Measurements from ENCODE around the gene CREB5.

The CREB5 gene

DNA sequence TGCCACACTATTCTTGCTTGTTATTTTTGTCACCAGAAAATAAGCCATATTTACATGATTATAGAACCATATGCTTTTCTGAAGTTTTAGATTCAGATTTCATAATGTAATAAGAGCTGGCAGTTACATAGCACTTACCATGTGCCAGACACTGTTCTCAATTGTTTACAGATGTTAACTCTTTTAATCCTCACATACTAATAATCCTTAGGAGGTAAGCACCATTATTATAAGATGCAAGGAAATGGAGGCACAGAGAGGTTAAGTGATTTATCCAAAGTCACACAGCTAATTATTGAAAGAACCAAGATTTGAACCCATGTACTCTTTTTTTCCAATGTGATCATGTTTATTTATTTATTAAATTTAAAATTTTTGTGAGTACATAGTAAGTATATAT lies 57.2 kb downstream of the CREB5 start:
- no peaks in the 10 kb centered on the region for H3K4me1 ChIP-seq (ENCODE audit: insufficient read depth, poor library complexity, severe bottlenecking)

GRCh38 chr7:28470344-28470743 lies 58.0 kb downstream of the CREB5 start:
- Histone ChIP-seq H3K27ac (ENCODE audit: poor library complexity, severe bottlenecking) (no peak overlapping the region), H3K9me3 (ENCODE audit: severe bottlenecking) (no peaks in the 10 kb centered on the region), H3K36me3 (ENCODE audit: low read depth) (no peaks in the 10 kb centered on the region), H3K4me1 (ENCODE audit: insufficient read depth, poor library complexity, severe bottlenecking) (no peaks in the 10 kb centered on the region), H3K27me3 (ENCODE audit: insufficient read depth, poor library complexity, severe bottlenecking) (no peaks in the 10 kb centered on the region), H3K4me3 (ENCODE audit: severe bottlenecking) (no peak overlapping the region)
- DNase-seq (ENCODE audit: low spot score) (no peak), ATAC-seq (ENCODE audit: low read depth) (no peak)
- TF ChIP-seq CTCF (IDR thresholded peaks at IDR 0.05; ENCODE audit: poor library complexity, severe bottlenecking) = no peak

More for the DNA sequence above, 57.2 kb downstream of the CREB5 start:
- ATAC-seq (ENCODE audit: low read depth) (no peak), DNase-seq (ENCODE audit: low spot score) (no peak)
- no peak for TF ChIP-seq CTCF (IDR thresholded peaks at IDR 0.05; ENCODE audit: poor library complexity, severe bottlenecking)
- H3K9me3 ChIP-seq (ENCODE audit: severe bottlenecking) = no peaks in the 10 kb centered on the region
- no peak overlapping the region for H3K4me3 ChIP-seq (ENCODE audit: severe bottlenecking)
- H3K27ac ChIP-seq (ENCODE audit: poor library complexity, severe bottlenecking) = no peak overlapping the region
- H3K36me3 ChIP-seq (ENCODE audit: low read depth) = no peaks in the 10 kb centered on the region
- H3K27me3 ChIP-seq (ENCODE audit: insufficient read depth, poor library complexity, severe bottlenecking) = no peaks in the 10 kb centered on the region

GRCh38 chr7:28472332-28472731 lies 60.0 kb downstream of the CREB5 start:
- Histone ChIP-seq H3K4me1 (ENCODE audit: insufficient read depth, poor library complexity, severe bottlenecking) (no peaks in the 10 kb centered on the region), H3K36me3 (ENCODE audit: low read depth) (no peaks in the 10 kb centered on the region), H3K9me3 (ENCODE audit: severe bottlenecking) (no peaks in the 10 kb centered on the region), H3K27ac (ENCODE audit: poor library complexity, severe bottlenecking) (no peak overlapping the region), H3K4me3 (ENCODE audit: severe bottlenecking) (no peak overlapping the region), H3K27me3 (ENCODE audit: insufficient read depth, poor library complexity, severe bottlenecking) (no peaks in the 10 kb centered on the region)
- DNase-seq (ENCODE audit: low spot score) (no peak), ATAC-seq (ENCODE audit: low read depth) (no peak)
- TF ChIP-seq CTCF (IDR thresholded peaks at IDR 0.05; ENCODE audit: poor library complexity, severe bottlenecking) = no peak

- DNase-seq (ENCODE audit: low spot score) = no peak
- ATAC-seq (ENCODE audit: low read depth) = no peak
- Histone ChIP-seq H3K36me3 (ENCODE audit: low read depth) (no peaks in the 10 kb centered on the region), H3K27me3 (ENCODE audit: insufficient read depth, poor library complexity, severe bottlenecking) (no peaks in the 10 kb centered on the region), H3K9me3 (ENCODE audit: severe bottlenecking) (no peaks in the 10 kb centered on the region), H3K4me1 (ENCODE audit: insufficient read depth, poor library complexity, severe bottlenecking) (no peaks in the 10 kb centered on the region), H3K27ac (ENCODE audit: poor library complexity, severe bottlenecking) (no peak overlapping the region), H3K4me3 (ENCODE audit: severe bottlenecking) (no peak overlapping the region)
- TF ChIP-seq CTCF (IDR thresholded peaks at IDR 0.05; ENCODE audit: poor library complexity, severe bottlenecking) = no peak
These were observed 61.4 kb downstream of the CREB5 start for GRCh38 chr7:28473571-28474281.

GRCh38 chr7:28474282-28474638 lies 61.9 kb downstream of the CREB5 start:
- ATAC-seq (ENCODE audit: low read depth) (no peak), DNase-seq (ENCODE audit: low spot score) (no peak)
- H3K27me3 ChIP-seq (ENCODE audit: insufficient read depth, poor library complexity, severe bottlenecking) = no peaks in the 10 kb centered on the region
- no peak overlapping the region for H3K27ac ChIP-seq (ENCODE audit: poor library complexity, severe bottlenecking)
- no peaks in the 10 kb centered on the region for H3K36me3 ChIP-seq (ENCODE audit: low read depth)
- H3K4me3 ChIP-seq (ENCODE audit: severe bottlenecking) = no peak overlapping the region
- H3K9me3 ChIP-seq (ENCODE audit: severe bottlenecking) = no peaks in the 10 kb centered on the region
- H3K4me1 ChIP-seq (ENCODE audit: insufficient read depth, poor library complexity, severe bottlenecking) = no peaks in the 10 kb centered on the region
- TF ChIP-seq CTCF (IDR thresholded peaks at IDR 0.05; ENCODE audit: poor library complexity, severe bottlenecking) = no peak

Measured in RWPE2 (cell line).